ENCODE measurements around the gene FIZ1.

DNA sequence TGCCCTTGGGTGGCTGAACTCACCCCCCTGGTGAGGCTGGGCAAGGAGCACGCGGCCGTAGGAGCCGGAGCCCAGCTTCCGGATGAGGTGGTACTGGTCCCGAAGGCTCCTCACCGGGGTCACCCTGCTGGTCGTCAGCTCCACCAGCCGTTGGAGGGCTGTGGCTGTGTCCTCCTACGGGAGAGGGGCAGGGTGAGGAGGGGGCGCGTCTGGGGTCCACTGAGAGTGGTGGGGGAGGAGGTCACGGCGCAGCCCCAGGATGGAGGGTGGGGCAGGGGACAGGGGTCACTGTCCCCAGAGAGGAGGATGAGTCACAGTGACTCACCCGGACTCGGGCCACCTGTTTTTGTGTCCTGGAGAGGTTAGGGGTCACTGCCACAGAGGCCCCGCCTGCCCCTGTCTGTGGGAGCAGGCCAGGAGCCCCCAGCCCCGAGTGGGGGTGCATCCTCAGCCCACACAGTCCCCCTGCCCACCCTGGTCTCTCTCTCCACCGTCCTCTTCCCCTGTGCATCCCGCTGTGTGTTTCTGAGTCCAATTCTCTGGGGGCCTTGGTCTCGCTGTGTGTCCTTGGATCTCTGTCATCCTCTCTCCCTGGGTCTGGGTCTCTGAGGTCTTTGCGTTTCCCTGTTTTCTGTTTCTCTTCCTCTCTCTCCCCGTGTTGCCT, 54.4 kb downstream of the FIZ1 start:
- TF ChIP-seq, protein P1, sequence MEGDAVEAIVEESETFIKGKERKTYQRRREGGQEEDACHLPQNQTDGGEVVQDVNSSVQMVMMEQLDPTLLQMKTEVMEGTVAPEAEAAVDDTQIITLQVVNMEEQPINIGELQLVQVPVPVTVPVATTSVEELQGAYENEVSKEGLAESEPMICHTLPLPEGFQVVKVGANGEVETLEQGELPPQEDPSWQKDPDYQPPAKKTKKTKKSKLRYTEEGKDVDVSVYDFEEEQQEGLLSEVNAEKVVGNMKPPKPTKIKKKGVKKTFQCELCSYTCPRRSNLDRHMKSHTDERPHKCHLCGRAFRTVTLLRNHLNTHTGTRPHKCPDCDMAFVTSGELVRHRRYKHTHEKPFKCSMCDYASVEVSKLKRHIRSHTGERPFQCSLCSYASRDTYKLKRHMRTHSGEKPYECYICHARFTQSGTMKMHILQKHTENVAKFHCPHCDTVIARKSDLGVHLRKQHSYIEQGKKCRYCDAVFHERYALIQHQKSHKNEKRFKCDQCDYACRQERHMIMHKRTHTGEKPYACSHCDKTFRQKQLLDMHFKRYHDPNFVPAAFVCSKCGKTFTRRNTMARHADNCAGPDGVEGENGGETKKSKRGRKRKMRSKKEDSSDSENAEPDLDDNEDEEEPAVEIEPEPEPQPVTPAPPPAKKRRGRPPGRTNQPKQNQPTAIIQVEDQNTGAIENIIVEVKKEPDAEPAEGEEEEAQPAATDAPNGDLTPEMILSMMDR (conservative IDR thresholded peaks at IDR 0.05; ENCODE audit: low read depth in 2 of 2): no peak
- TF ChIP-seq EZH2phosphoT487 (IDR thresholded peaks at IDR 0.05; ENCODE audit: unreplicated experiment): no peak
- TF ChIP-seq EZH2 (IDR thresholded peaks at IDR 0.05; ENCODE audit: low read depth, unreplicated experiment): no peak
